GM21423 (cell line): ENCODE measurements around the gene IZUMO4.

Experiments used
- ATAC-seq: cut with Tn5 transposase; IDR thresholded peaks from one replicate; pipeline ENCODE4 v1.9.1; 2021; ENCODE audit warnings: mild to moderate bottlenecking, moderate library complexity; ENCODE audit not compliant: unreplicated experiment

The IZUMO4 gene

GRCh38 chr19:2058570-2059421, 37.9 kb upstream of the IZUMO4 start:
- no peak for ATAC-seq

- no peak for ATAC-seq
Measured at GRCh38 chr19:2059422-2060201, 37.1 kb upstream of the IZUMO4 start.

GRCh38 chr19:2060884-2061494, 35.7 kb upstream of the IZUMO4 start:
- peak; percentile 19 for ATAC-seq

- ATAC-seq, result peak; percentile 76
Measured at GRCh38 chr19:2061495-2062388, 35.0 kb upstream of the IZUMO4 start.

GRCh38 chr19:2062389-2062729, 34.4 kb upstream of the IZUMO4 start:
- no peak for ATAC-seq

- no peak for ATAC-seq
Measured at GRCh38 chr19:2062770-2063169, 33.9 kb upstream of the IZUMO4 start.

GRCh38 chr19:2063824-2064223, 32.9 kb upstream of the IZUMO4 start:
- no peak for ATAC-seq

GRCh38 chr19:2064395-2064787, 32.3 kb upstream of the IZUMO4 start:
- no peak for ATAC-seq

- no peak for ATAC-seq
Measured at GRCh38 chr19:2064788-2065524, 31.8 kb upstream of the IZUMO4 start.

GRCh38 chr19:2070436-2070827, 26.3 kb upstream of the IZUMO4 start:
- ATAC-seq, result no peak

- no peak for ATAC-seq
Measured at GRCh38 chr19:2070986-2071673, 25.6 kb upstream of the IZUMO4 start.

- ATAC-seq, result no peak
Measured at GRCh38 chr19:2072757-2073551, 23.8 kb upstream of the IZUMO4 start.

- no peak for ATAC-seq
Measured at GRCh38 chr19:2076526-2076944, 20.2 kb upstream of the IZUMO4 start.

- ATAC-seq, result no peak
Measured at GRCh38 chr19:2077398-2077797, 19.3 kb upstream of the IZUMO4 start.

GRCh38 chr19:2077833-2078619, 18.7 kb upstream of the IZUMO4 start:
- no peak for ATAC-seq

GRCh38 chr19:2079076-2079864, 17.4 kb upstream of the IZUMO4 start:
- ATAC-seq, result no peak

- ATAC-seq, result no peak
Measured at GRCh38 chr19:2079865-2080301, 16.8 kb upstream of the IZUMO4 start.
